ENCODE data around the gene BRIP1.

- TF ChIP-seq GATA3 (IDR thresholded peaks at IDR 0.05; ENCODE audit: low read depth, low read length) = no peak
- TF ChIP-seq GATA2 (IDR thresholded peaks at IDR 0.05; ENCODE audit: low read depth, low read length) = no peak
These were observed 5.8 kb upstream of the BRIP1 start for GRCh38 chr17:61869138-61869537.
